Caco-2 (cell line): ENCODE data around the gene SMIM30. TPM values are rescaled to one million over a fixed set of nuclear protein-coding genes. Genes with fewer than 3 reads are reported as not detected.
"Not testable (repeated sequence)": the region's sequence is repeated elsewhere in the genome, so short reads cannot be mapped to it uniquely, and the experiment has no call there.

ENCODE experiments used
- Bru-seq: library from RNA; stranded (reverse); fragments of 400-500 nt; gene quantifications from one replicate; lab custom pipeline; 2021; lab: Mats Ljungman, UMichigan
- BruChase-seq, 2 experiments: library from RNA; stranded (reverse); fragments of 400-500 nt; gene quantifications; one replicate each; lab custom pipeline; 2021; lab: Mats Ljungman, UMichigan
- BruUV-seq: library from RNA; stranded (reverse); fragments of 400-500 nt; replicated peaks from 2 replicates; lab custom pipeline; 2021; lab: Mats Ljungman, UMichigan
- CTCF ChIA-PET: fragments of 300-600 bp; sonication (Branson Sonifier 250); formaldehyde crosslinking; loops from one replicate; lab custom pipeline; 2022; ENCODE audit warnings: antibody characterized with exemption; lab: Charles Lee
- POLR2A ChIA-PET: fragments of 300-600 bp; sonication (Branson Sonifier 250); formaldehyde crosslinking; loops from one replicate; lab custom pipeline; 2022; ENCODE audit warnings: antibody characterized with exemption; lab: Charles Lee
- DNase-seq, 2 experiments: peaks; one replicate each; pipeline versions ENCODE4 v3.0.0 to v3.0.0-alpha.2; 2020 to 2022
- H3K27me3 ChIP-seq: replicated peaks from 2 replicates; pipeline ENCODE4 v1.6.0; 2011; ENCODE audit warnings: low read length; ENCODE audit not compliant: control insufficient read depth, insufficient read depth
- H3K36me3 ChIP-seq: 2 replicates; pipeline ENCODE4 v1.5.1; 2011; ENCODE audit warnings: low read length; ENCODE audit not compliant: control insufficient read depth, insufficient read depth
- H3K4me1 ChIP-seq: fragments of 250-450 bp; sonication (Bioruptor Pico); 2 replicates; pipeline ENCODE4 v1.5.1; 2020; ENCODE audit warnings: mild to moderate bottlenecking
- H3K4me3 ChIP-seq: 2 replicates; pipeline ENCODE4 v1.5.1; 2011; ENCODE audit warnings: low read depth, mild to moderate bottlenecking, control low read depth, low read length
- H3K9me3 ChIP-seq: fragments of 250-450 bp; sonication (Bioruptor Pico); 2 replicates; pipeline ENCODE4 v1.5.1; 2020; ENCODE audit warnings: mild to moderate bottlenecking, moderate library complexity
- H3K27ac Mint-ChIP-seq: one replicate; pipeline ENCODE4 v1.8.0; 2022; ENCODE audit warnings: mixed read lengths; ENCODE audit not compliant: unreplicated experiment
- H3K27me3 Mint-ChIP-seq: one replicate; pipeline ENCODE4 v1.8.0; 2022; ENCODE audit warnings: mixed read lengths; ENCODE audit not compliant: insufficient read depth, unreplicated experiment
- H3K36me3 Mint-ChIP-seq: one replicate; pipeline ENCODE4 v1.8.0; 2022; ENCODE audit warnings: mild to moderate bottlenecking, mixed read lengths; ENCODE audit not compliant: insufficient read depth, unreplicated experiment
- H3K4me1 Mint-ChIP-seq: one replicate; pipeline ENCODE4 v1.8.0; 2022; ENCODE audit warnings: low read depth, mixed read lengths; ENCODE audit not compliant: unreplicated experiment
- H3K4me3 Mint-ChIP-seq: one replicate; pipeline ENCODE4 v1.8.0; 2022; ENCODE audit warnings: mild to moderate bottlenecking, moderate library complexity, mixed read lengths; ENCODE audit not compliant: unreplicated experiment
- H3K9me3 Mint-ChIP-seq: one replicate; pipeline ENCODE4 v1.8.0; 2022; ENCODE audit warnings: mixed read lengths; ENCODE audit not compliant: unreplicated experiment
- CTCF ChIP-seq, 2 experiments: fragments of 200-600 bp in 1 of 2; IDR thresholded peaks; 1 replicate in 1 of 2; 2 replicates in 1 of 2; pipeline versions ENCODE4 v1.5.1 to v1.8.0; 2011 to 2022; ENCODE audit warnings: antibody characterized with exemption in 1 of 2, control low read depth in 1 of 2, inconsistent platforms in 1 of 2, low read depth in 1 of 2, low read length in 1 of 2, mild to moderate bottlenecking in 1 of 2, moderate library complexity in 1 of 2; ENCODE audit not compliant: insufficient read depth in 1 of 2, severe bottlenecking in 1 of 2, unreplicated experiment in 1 of 2
- intact Hi-C: fragments of 100-400 bp; cut with micrococcal nuclease; formaldehyde crosslinking; loops from one replicate; pipeline ENCODE4 v1.10.0; 2022; ENCODE audit not compliant: unreplicated experiment
- long read RNA-seq: library from polyadenylated mRNA; stranded (forward); transcript quantifications from one replicate; pipeline ENCODE4 v2.0.0, GENCODE V29; 2022
- total RNA-seq: library from RNA; stranded (reverse); gene quantifications from 2 replicates; pipeline ENCODE4 v1.2.3, GENCODE V29; 2022

Gene SMIM30
- total RNA-seq (29.8 and 29.9 TPM in 2 replicates), Bru-seq, nascent RNA (percentile 91 among the genes with signal in this experiment), BruChase-seq, experiment 1, labeled RNA remaining after a 2-hour chase (percentile 91 among the genes with signal in this experiment), BruChase-seq, experiment 2, labeled RNA remaining after a 6-hour chase (percentile 97 among the genes with signal in this experiment)
- long read RNA-seq, transcript SMIM30-201 (3 exons, 1,070 nt), result major isoform, 17 of 22 reads
- long read RNA-seq, partial matches to known transcripts, result 0 of 22 reads
- long read RNA-seq, other reads (novel, unspliced or antisense), result 1 of 22 reads

- peak; percentile 88 for DNase-seq
- TF ChIP-seq CTCF (IDR thresholded peaks at IDR 0.05; ENCODE audit: insufficient read depth in 1 of 2, low read depth in 1 of 2, low read length in 1 of 2, severe bottlenecking in 1 of 2, unreplicated experiment in 1 of 2), result peak in 1 of 2 experiments; percentile 4
- POLR2A ChIA-PET, result interaction anchor here (0.6 kb wide), 2 partner anchors 13 to 668 kb away, joined by 3 to 11 read pairs; partner anchors contain the start of gene IFRD1
- BruUV-seq, result TSS peak; percentile 75
- Histone ChIP-seq H3K27me3 (no peaks in the 10 kb centered on the region), H3K9me3 (no peaks in the 10 kb centered on the region), H3K36me3 (no peaks in the 10 kb centered on the region), H3K4me1 (peaks cover 6% of the 10 kb centered on the region), H3K4me3 (peak within 1 kb of the TSS; percentile 49)
- Mint-ChIP-seq H3K27ac (peak within 1 kb of the TSS; percentile 93), H3K4me1 (no peaks in the 10 kb centered on the region), H3K27me3 (no peaks in the 10 kb centered on the region), H3K4me3 (peak within 1 kb of the TSS; percentile 97), H3K9me3 (no peaks in the 10 kb centered on the region), H3K36me3 (peaks cover 13% of the 10 kb centered on the region)
- CTCF ChIA-PET, result no interaction called here
- intact Hi-C loops, result loop anchor here (1.0 to 5.0 kb wide), 3 partner anchors 32 to 566 kb away; partner anchors contain the start of gene GPR85
These were observed at the start of gene SMIM30 for GRCh38 chr7:113118074-113118959. SMIM30 (minus strand) TSS chr7:113118554; CDS start chr7:113117578, 976 bp downstream.

- H3K27me3 Mint-ChIP-seq, BruUV-seq, H3K27me3 ChIP-seq, CTCF ChIA-PET, POLR2A ChIA-PET, intact Hi-C loops, DNase-seq, H3K4me3 ChIP-seq, H3K9me3 Mint-ChIP-seq, H3K36me3 ChIP-seq, H3K4me1 ChIP-seq, H3K4me1 Mint-ChIP-seq, H3K4me3 Mint-ChIP-seq, H3K27ac Mint-ChIP-seq, H3K36me3 Mint-ChIP-seq, H3K9me3 ChIP-seq: not testable (repeated sequence)
These were observed 47.8 kb upstream of the SMIM30 start for GRCh38 chr7:113166176-113166575.

GRCh38 chr7:113161050-113161449 is 42.7 kb upstream of the SMIM30 start:
- intact Hi-C loops, result no loop called here
- no peaks in the 10 kb centered on the region for H3K9me3 ChIP-seq
- no peaks in the 10 kb centered on the region for H3K36me3 ChIP-seq
- H3K9me3 Mint-ChIP-seq, result no peaks in the 10 kb centered on the region
- no peak overlapping the region for H3K27ac Mint-ChIP-seq
- no peak overlapping the region for H3K4me3 Mint-ChIP-seq
- H3K36me3 Mint-ChIP-seq, result no peaks in the 10 kb centered on the region
- TF ChIP-seq CTCF (IDR thresholded peaks at IDR 0.05; ENCODE audit: insufficient read depth in 1 of 2, low read depth in 1 of 2, low read length in 1 of 2, severe bottlenecking in 1 of 2, unreplicated experiment in 1 of 2), result no peak
- no peak for DNase-seq
- H3K4me3 ChIP-seq, result no peak overlapping the region
- BruUV-seq, result no TSS peak
- no peaks in the 10 kb centered on the region for H3K27me3 ChIP-seq
- H3K4me1 Mint-ChIP-seq, result no peaks in the 10 kb centered on the region
- H3K27me3 Mint-ChIP-seq, result no peaks in the 10 kb centered on the region
- H3K4me1 ChIP-seq, result no peaks in the 10 kb centered on the region
- ChIA-PET POLR2A (no interaction called here), CTCF (interaction anchor here (2.1 to 2.7 kb wide), 2 partner anchors 128 to 260 kb away, joined by 15 to 40 read pairs; no protein-coding TSS in a partner anchor)
